ENCODE measurements around the gene FREY1. TPM values are rescaled to one million over a fixed set of nuclear protein-coding genes. Genes with fewer than 3 reads are reported as not detected.
A peak's percentile ranks its signal among the peaks of the same experiment; 100 is the strongest.

The FREY1 gene
- total and polyA plus RNA-seq, 9 of the 15 experiments (the other 6 are each of a cell fraction or from before 2014, with no cell fraction given): 0.25 to 1.5 (median 1.1) TPM; not detected in 5

- WGBS (ENCODE audit: insufficient coverage, low coverage, missing lambda C conversion rate): 97% methylated on average over 12 of the region's 12 CpGs
- H3K4me3 ChIP-seq: no peak overlapping the region
- ATAC-seq (no peak), FAIRE-seq (no peak), DNase-seq (ENCODE audit: extremely low read depth in 1 of 4, low spot score in 3 of 4) (no peak)
- intact Hi-C loops (cut with micrococcal nuclease) (no loop called here), in situ Hi-C loops (cut with MboI) (no loop called here)
- peaks cover 76% of the 10 kb centered on the region for H3K36me3 ChIP-seq (ENCODE audit: control insufficient read depth, insufficient read depth, low read length)
- no peak overlapping the region for H3K9ac ChIP-seq (ENCODE audit: insufficient read depth in 1 of 2, low read depth in 2 of 2, low read length in 2 of 2)
- H3K9me1 ChIP-seq (ENCODE audit: control insufficient read depth, insufficient read depth, low read length): no peaks in the 10 kb centered on the region
- TF ChIP-seq POLR2G (IDR thresholded peaks at IDR 0.05; ENCODE audit: low read depth, low read length): 0 out of 2 replicates have a peak, but pooled peaks have one; percentile 19
- no peak for TF ChIP-seq IRF9 (tag; IDR thresholded peaks at IDR 0.05)
- H3K27ac ChIP-seq (ENCODE audit: extremely low read depth, low read depth, low read length): no peak overlapping the region
- no peak overlapping the region for H2AFZ ChIP-seq (ENCODE audit: low read depth, low read length)
- H3K4me1 ChIP-seq (replicated peaks in 1 of 2; ENCODE audit: control insufficient read depth in 2 of 2, insufficient read depth in 2 of 2, low read length in 2 of 2): no peaks in the 10 kb centered on the region
- no peaks in the 10 kb centered on the region for H3K27me3 ChIP-seq (ENCODE audit: control insufficient read depth in 2 of 2, insufficient read depth in 2 of 2, low read length in 2 of 2)
- no TSS peak for BruUV-seq (replicated peaks)
- ChIA-PET POLR2A (interaction anchor here (0.8 kb wide), 1 partner anchor 153 kb away, joined by 3 read pairs; no protein-coding TSS in a partner anchor), CTCF (ENCODE audit: low intra/inter-chr PET ratio) (no interaction called here)
- H4K20me1 ChIP-seq (replicated peaks; ENCODE audit: control insufficient read depth, insufficient read depth, low read length): peaks cover 5% of the 10 kb centered on the region; the same call in 1 of the 2 replicates
- no peaks in the 10 kb centered on the region for H3K9me3 ChIP-seq (replicated peaks; ENCODE audit: control insufficient read depth, insufficient read depth, low read depth, low read length)
- H3K79me2 ChIP-seq (ENCODE audit: control insufficient read depth, insufficient read depth, low read length): no peaks in the 10 kb centered on the region
- no peak overlapping the region for H3K4me2 ChIP-seq (ENCODE audit: insufficient read depth, low read length)
Observed at GRCh38 chr11:45869551-45869950, 37.5 kb downstream of the FREY1 start.

GRCh38 chr11:45864041-45864440 lies 43.0 kb downstream of the FREY1 start:
- Histone ChIP-seq H3K9me3 (replicated peaks; ENCODE audit: control insufficient read depth, insufficient read depth, low read depth, low read length) (no peaks in the 10 kb centered on the region), H3K27ac (ENCODE audit: extremely low read depth, low read depth, low read length) (no peak overlapping the region), H2AFZ (ENCODE audit: low read depth, low read length) (no peak overlapping the region), H4K20me1 (replicated peaks; ENCODE audit: control insufficient read depth, insufficient read depth, low read length) (no peaks in the 10 kb centered on the region), H3K4me1 (replicated peaks in 1 of 2; ENCODE audit: control insufficient read depth in 2 of 2, insufficient read depth in 2 of 2, low read length in 2 of 2) (peaks cover 0 to 4% of the 10 kb centered on the region in 2 experiments; a peak in 1 of 5 replicates), H3K27me3 (ENCODE audit: control insufficient read depth in 2 of 2, insufficient read depth in 2 of 2, low read length in 2 of 2) (no peaks in the 10 kb centered on the region), H3K4me3 (no peak overlapping the region), H3K9ac (ENCODE audit: insufficient read depth in 1 of 2, low read depth in 2 of 2, low read length in 2 of 2) (no peak overlapping the region), H3K9me1 (ENCODE audit: control insufficient read depth, insufficient read depth, low read length) (no peaks in the 10 kb centered on the region), H3K4me2 (ENCODE audit: insufficient read depth, low read length) (no peak overlapping the region), H3K36me3 (ENCODE audit: control insufficient read depth, insufficient read depth, low read length) (peaks cover 82% of the 10 kb centered on the region), H3K79me2 (ENCODE audit: control insufficient read depth, insufficient read depth, low read length) (no peaks in the 10 kb centered on the region)
- intact Hi-C loops (cut with micrococcal nuclease) (no loop called here), in situ Hi-C loops (cut with MboI) (no loop called here)
- ChIA-PET POLR2A (interaction anchor here (0.7 to 4.5 kb wide), 2 partner anchors 10 to 13 kb away, joined by 3 to 21 read pairs; no protein-coding TSS in a partner anchor), CTCF (ENCODE audit: low intra/inter-chr PET ratio) (no interaction called here)
- no peak for ATAC-seq
- TF ChIP-seq ZNF239 (CRISPR knock-in tag; IDR thresholded peaks at IDR 0.05) (no peak), KLF10 (CRISPR knock-in tag; IDR thresholded peaks at IDR 0.05) (no peak), POLR2AphosphoS2 (IDR thresholded peaks at IDR 0.05; ENCODE audit: low read length) (no peak), RHOXF2B (CRISPR knock-in tag; conservative IDR thresholded peaks at IDR 0.05) (no peak), VEZF1 (CRISPR knock-in tag; IDR thresholded peaks at IDR 0.05) (no peak), MAZ (CRISPR knock-in tag; conservative IDR thresholded peaks at IDR 0.05 in 1 of 2, IDR thresholded peaks at IDR 0.05 in 1 of 2) (no peak), YBX1 (IDR thresholded peaks at IDR 0.05) (no peak)
- BruUV-seq (replicated peaks): no TSS peak
- FAIRE-seq: no peak
- no peak for DNase-seq (ENCODE audit: extremely low read depth in 1 of 4, low spot score in 3 of 4)

Measured in K562 (cell line).